H1 (cell line): ENCODE data around the gene B4GALT7. TPM values are rescaled to one million over a fixed set of nuclear protein-coding genes. Genes with fewer than 3 reads are reported as not detected.

ENCODE experiments used
- ATF3 ChIP-seq: IDR thresholded peaks from 2 replicates; pipeline ENCODE4 v1.6.1; 2011; ENCODE audit warnings: low read depth, mild to moderate bottlenecking, low read length; ENCODE audit not compliant: insufficient read depth
- POU5F1 ChIP-seq: IDR thresholded peaks from 2 replicates; pipeline ENCODE4 v1.6.1; 2011; ENCODE audit warnings: low read depth, mild to moderate bottlenecking, low read length, moderate library complexity
- SIN3A ChIP-seq, 2 experiments: IDR thresholded peaks in 1 of 2; conservative IDR thresholded peaks in 1 of 2; 2 replicates each; pipeline ENCODE4 v1.6.1; 2011 to 2012; ENCODE audit warnings: low read length in 2 of 2, improper control_type of control experiment in 1 of 2, low read depth in 1 of 2, mild to moderate bottlenecking in 1 of 2
- SP4 ChIP-seq: IDR thresholded peaks from 2 replicates; pipeline ENCODE4 v1.6.1; 2012; ENCODE audit warnings: low read length, inconsistent platforms
- TCF12 ChIP-seq: IDR thresholded peaks from 2 replicates; pipeline ENCODE4 v1.6.1; 2011; ENCODE audit warnings: low read depth, mild to moderate bottlenecking, low read length
- YY1 ChIP-seq: IDR thresholded peaks from 2 replicates; pipeline ENCODE4 v1.6.1; 2011; ENCODE audit warnings: low read depth, mild to moderate bottlenecking, low read length
- polyA plus RNA-seq, 7 experiments: library from polyadenylated mRNA; depleted of rRNA in 3 of 7; stranded (reverse) in 5 of 7; unstranded in 2 of 7; fragments of >200 nt in 5 of 7; fragments of 200-250 nt in 2 of 7; gene quantifications; 1 replicate in 5 of 7; 2 replicates in 1 of 7; 4 replicates in 1 of 7; pipeline versions ENCODE4 v1.2.1 to v1.2.3, GENCODE V29; 2011 to 2013; ENCODE audit warnings: missing spikeins in 2 of 7, mixed read lengths in 2 of 7
- total RNA-seq: library from RNA; stranded (reverse); fragmentation: NEBNext Ultra II Directional; extraction: Animal tissue kit (Norgen Biotek cat#: 25700); gene quantifications from 2 replicates; pipeline ENCODE4 v1.2.1, GENCODE V29; 2021

Gene B4GALT7
- total and polyA plus RNA-seq, 2 of the 8 experiments (the other 6 are each of a cell fraction or from before 2014, with no cell fraction given) = 18.7 to 31.9 TPM

GRCh38 chr5:177610131-177610769, 10.3 kb downstream of the B4GALT7 start (continued):
- TF ChIP-seq ATF3 (no peak), SIN3A (conservative IDR thresholded peaks at IDR 0.05 in 1 of 2, IDR thresholded peaks at IDR 0.05 in 1 of 2; ENCODE audit: low read depth in 1 of 2, low read length in 2 of 2) (no peak), YY1 (no peak), TCF12 (no peak), SP4 (no peak), POU5F1 (no peak)
